ENCODE data around the gene FOXN3. TPM values are rescaled to one million over a fixed set of nuclear protein-coding genes. Genes with fewer than 3 reads are reported as not detected.

The FOXN3 gene
- total RNA-seq, 1 experiment from 2014 or later, result 13.8 TPM

GRCh38 chr14:89139404-89140247 lies 277.4 kb downstream of the FOXN3 start:
- H4K20me1 ChIP-seq (ENCODE audit: insufficient read depth, low read depth, low read length), result no peaks in the 10 kb centered on the region
- no peak overlapping the region for H3K4me2 ChIP-seq (ENCODE audit: low read depth, low read length, poor library complexity, severe bottlenecking)
- no peaks in the 10 kb centered on the region for H3K27me3 ChIP-seq (ENCODE audit: low read length)
- no peak overlapping the region for H3K4me3 ChIP-seq (ENCODE audit: low read length)
- no peaks in the 10 kb centered on the region for H3K9me3 ChIP-seq (ENCODE audit: low read length)
- H2AFZ ChIP-seq (ENCODE audit: low read length), result no peak overlapping the region
- H3K9me2 ChIP-seq (replicated peaks; ENCODE audit: insufficient read depth, low read length), result no peaks in the 10 kb centered on the region
- no peak overlapping the region for H3K9ac ChIP-seq (ENCODE audit: low read length)
- no peak for DNase-seq
- no peaks in the 10 kb centered on the region for H3K79me2 ChIP-seq (ENCODE audit: low read length)
- no peak overlapping the region for H3K27ac ChIP-seq (ENCODE audit: low read length)
- H3K36me3 ChIP-seq (ENCODE audit: insufficient read depth, low read length), result no peaks in the 10 kb centered on the region
- no peaks in the 10 kb centered on the region for H3K4me1 ChIP-seq (ENCODE audit: low read length)

- no peaks in the 10 kb centered on the region for H3K9me2 ChIP-seq (replicated peaks; ENCODE audit: insufficient read depth, low read length)
- no peaks in the 10 kb centered on the region for H3K36me3 ChIP-seq (ENCODE audit: insufficient read depth, low read length)
These were observed 278.2 kb downstream of the FOXN3 start for GRCh38 chr14:89138846-89139245.

DNA sequence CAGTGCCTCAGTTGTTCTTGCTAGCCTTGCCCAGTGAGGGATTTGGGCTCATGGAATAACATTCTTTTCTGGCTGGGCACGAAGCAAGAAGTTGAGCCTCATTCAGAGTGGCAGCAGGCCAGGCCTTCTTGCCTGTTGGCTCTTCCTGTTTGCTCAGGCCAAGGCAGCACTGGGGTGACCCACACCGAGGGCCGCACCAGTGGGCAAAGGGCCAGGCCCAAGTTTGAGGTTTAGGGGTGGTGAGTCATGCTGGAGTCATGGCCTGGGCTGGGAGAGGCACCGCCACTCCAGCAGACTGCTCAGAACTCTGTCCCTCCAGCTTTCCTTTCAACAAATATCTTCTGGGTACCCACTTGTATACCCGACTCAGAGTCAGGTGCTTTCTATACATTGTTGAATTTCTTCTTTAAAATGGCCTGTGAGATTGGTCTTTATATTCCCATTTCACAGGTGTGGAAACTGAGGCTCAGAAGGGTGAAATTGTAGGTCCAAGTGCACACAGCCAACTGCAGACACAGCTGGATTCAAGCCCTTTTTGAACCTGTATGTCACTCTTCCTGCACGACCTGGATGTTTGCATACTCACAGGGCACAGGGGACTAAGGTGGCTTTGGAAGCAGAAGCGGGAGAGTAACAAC lies 279.4 kb downstream of the FOXN3 start:
- Histone ChIP-seq H4K20me1 (ENCODE audit: insufficient read depth, low read depth, low read length) (no peaks in the 10 kb centered on the region), H3K9me3 (ENCODE audit: low read length) (no peaks in the 10 kb centered on the region), H3K27ac (ENCODE audit: low read length) (no peak overlapping the region), H3K4me2 (ENCODE audit: low read depth, low read length, poor library complexity, severe bottlenecking) (no peak overlapping the region), H3K36me3 (ENCODE audit: insufficient read depth, low read length) (no peaks in the 10 kb centered on the region), H3K4me1 (ENCODE audit: low read length) (no peaks in the 10 kb centered on the region), H2AFZ (ENCODE audit: low read length) (no peak overlapping the region), H3K27me3 (ENCODE audit: low read length) (no peaks in the 10 kb centered on the region), H3K4me3 (ENCODE audit: low read length) (no peak overlapping the region), H3K79me2 (ENCODE audit: low read length) (no peaks in the 10 kb centered on the region), H3K9me2 (replicated peaks; ENCODE audit: insufficient read depth, low read length) (no peaks in the 10 kb centered on the region), H3K9ac (ENCODE audit: low read length) (no peak overlapping the region)
- DNase-seq, result no peak

More at GRCh38 chr14:89138846-89139245, 278.2 kb downstream of the FOXN3 start:
- no peak overlapping the region for H2AFZ ChIP-seq (ENCODE audit: low read length)
- no peak overlapping the region for H3K27ac ChIP-seq (ENCODE audit: low read length)
- no peak overlapping the region for H3K4me2 ChIP-seq (ENCODE audit: low read depth, low read length, poor library complexity, severe bottlenecking)
- no peak overlapping the region for H3K4me3 ChIP-seq (ENCODE audit: low read length)
- DNase-seq, result no peak
- H3K9ac ChIP-seq (ENCODE audit: low read length), result no peak overlapping the region
- no peaks in the 10 kb centered on the region for H3K9me3 ChIP-seq (ENCODE audit: low read length)
- H3K79me2 ChIP-seq (ENCODE audit: low read length), result no peaks in the 10 kb centered on the region
- H3K27me3 ChIP-seq (ENCODE audit: low read length), result no peaks in the 10 kb centered on the region
- no peaks in the 10 kb centered on the region for H4K20me1 ChIP-seq (ENCODE audit: insufficient read depth, low read depth, low read length)
- no peaks in the 10 kb centered on the region for H3K4me1 ChIP-seq (ENCODE audit: low read length)

DNA sequence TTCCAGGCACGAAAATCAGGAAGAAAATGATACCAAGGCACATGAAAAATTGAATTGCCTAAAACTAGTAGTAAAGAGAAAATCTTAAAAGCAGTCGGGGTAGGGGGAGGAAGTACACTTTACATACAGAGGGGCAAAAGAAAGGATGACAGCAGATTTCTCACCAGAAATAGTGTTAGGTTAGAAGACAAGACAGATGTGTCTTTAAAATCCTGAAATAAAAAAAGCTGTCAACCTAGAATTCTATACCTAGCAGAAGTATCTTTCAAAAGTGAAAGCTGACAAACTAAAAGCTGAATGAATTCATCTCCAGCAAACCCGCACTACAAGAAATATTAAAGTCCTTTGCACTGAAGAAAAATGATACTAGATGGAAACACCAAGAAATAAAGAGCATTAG lies 280.4 kb downstream of the FOXN3 start:
- no peak overlapping the region for H3K27ac ChIP-seq (ENCODE audit: low read length)
- H3K4me3 ChIP-seq (ENCODE audit: low read length), result no peak overlapping the region
- no peaks in the 10 kb centered on the region for H3K9me2 ChIP-seq (replicated peaks; ENCODE audit: insufficient read depth, low read length)
- no peaks in the 10 kb centered on the region for H3K79me2 ChIP-seq (ENCODE audit: low read length)
- H3K36me3 ChIP-seq (ENCODE audit: insufficient read depth, low read length), result no peaks in the 10 kb centered on the region
- H3K4me2 ChIP-seq (ENCODE audit: low read depth, low read length, poor library complexity, severe bottlenecking), result no peak overlapping the region
- H3K4me1 ChIP-seq (ENCODE audit: low read length), result no peaks in the 10 kb centered on the region
- no peak overlapping the region for H2AFZ ChIP-seq (ENCODE audit: low read length)
- H3K9ac ChIP-seq (ENCODE audit: low read length), result no peak overlapping the region
- no peaks in the 10 kb centered on the region for H4K20me1 ChIP-seq (ENCODE audit: insufficient read depth, low read depth, low read length)
- no peaks in the 10 kb centered on the region for H3K27me3 ChIP-seq (ENCODE audit: low read length)
- no peak for DNase-seq
- no peaks in the 10 kb centered on the region for H3K9me3 ChIP-seq (ENCODE audit: low read length)

DNA sequence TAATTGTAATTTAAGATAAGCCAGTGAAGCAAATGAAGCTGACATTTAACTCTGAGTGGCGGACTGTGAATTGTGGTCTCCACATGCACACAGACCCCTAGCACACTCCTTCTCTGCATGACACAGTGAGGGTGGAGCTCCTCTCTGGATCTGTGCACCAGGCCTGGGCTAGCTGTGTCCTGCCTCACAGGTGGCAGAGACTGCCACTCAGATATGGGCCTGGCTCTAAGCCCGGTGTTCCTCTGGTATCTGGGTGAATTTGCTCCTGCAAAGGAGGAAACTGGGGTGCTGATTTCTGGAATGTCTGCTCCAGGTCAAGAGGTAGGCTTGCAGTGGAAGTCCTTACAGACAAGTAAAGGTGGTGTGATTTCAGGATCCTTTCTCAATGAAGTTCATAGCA lies 282.4 kb downstream of the FOXN3 start:
- no peak overlapping the region for H3K9ac ChIP-seq (ENCODE audit: low read length)
- no peaks in the 10 kb centered on the region for H3K4me1 ChIP-seq (ENCODE audit: low read length)
- no peaks in the 10 kb centered on the region for H3K9me2 ChIP-seq (replicated peaks; ENCODE audit: insufficient read depth, low read length)
- no peaks in the 10 kb centered on the region for H3K79me2 ChIP-seq (ENCODE audit: low read length)
- H3K9me3 ChIP-seq (ENCODE audit: low read length), result no peaks in the 10 kb centered on the region
- H3K4me2 ChIP-seq (ENCODE audit: low read depth, low read length, poor library complexity, severe bottlenecking), result no peak overlapping the region
- no peak overlapping the region for H3K27ac ChIP-seq (ENCODE audit: low read length)
- H2AFZ ChIP-seq (ENCODE audit: low read length), result no peak overlapping the region
- H4K20me1 ChIP-seq (ENCODE audit: insufficient read depth, low read depth, low read length), result no peaks in the 10 kb centered on the region
- no peak overlapping the region for H3K4me3 ChIP-seq (ENCODE audit: low read length)
- H3K36me3 ChIP-seq (ENCODE audit: insufficient read depth, low read length), result no peaks in the 10 kb centered on the region
- no peaks in the 10 kb centered on the region for H3K27me3 ChIP-seq (ENCODE audit: low read length)
- DNase-seq, result no peak

DNA sequence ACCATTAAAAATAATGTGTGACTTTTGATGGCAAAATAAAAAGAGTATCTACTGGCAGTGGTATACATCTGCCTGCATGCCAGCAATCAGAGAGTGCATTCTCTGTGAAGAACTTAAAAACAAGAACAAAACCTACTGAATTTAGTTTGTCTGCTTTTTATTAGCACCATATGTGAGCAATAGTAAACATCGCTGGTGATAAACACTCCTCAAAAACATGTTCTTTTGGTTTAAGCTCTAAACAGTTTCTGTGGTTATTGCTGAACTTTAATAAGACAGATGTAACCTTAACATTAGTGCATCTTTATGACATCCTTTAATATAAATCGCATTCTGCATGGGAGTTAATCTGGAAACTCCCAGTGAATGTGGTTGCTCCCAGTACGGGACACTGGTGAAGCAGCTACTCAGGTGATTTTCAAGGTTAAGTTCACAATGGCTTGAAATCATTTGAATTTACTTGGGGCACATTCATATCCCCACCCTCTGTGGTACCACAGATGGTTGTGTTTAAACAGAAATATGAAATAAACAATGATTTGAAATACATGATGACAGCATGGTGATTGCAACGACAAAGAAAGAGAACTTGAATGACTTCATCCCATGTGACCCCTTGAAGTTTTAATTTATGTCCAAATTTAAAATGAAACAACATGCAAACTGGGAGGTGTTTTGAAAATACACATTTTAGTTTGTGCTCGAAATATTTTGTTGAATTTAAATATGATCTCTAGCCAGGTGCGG lies 285.9 kb downstream of the FOXN3 start:
- no peak overlapping the region for H2AFZ ChIP-seq (ENCODE audit: low read length)
- no peak overlapping the region for H3K4me3 ChIP-seq (ENCODE audit: low read length)
- H3K36me3 ChIP-seq (ENCODE audit: insufficient read depth, low read length), result no peaks in the 10 kb centered on the region
- H3K27ac ChIP-seq (ENCODE audit: low read length), result no peak overlapping the region
- H3K4me1 ChIP-seq (ENCODE audit: low read length), result no peaks in the 10 kb centered on the region
- no peaks in the 10 kb centered on the region for H3K79me2 ChIP-seq (ENCODE audit: low read length)
- no peak overlapping the region for H3K9ac ChIP-seq (ENCODE audit: low read length)
- DNase-seq, result no peak
- H3K4me2 ChIP-seq (ENCODE audit: low read depth, low read length, poor library complexity, severe bottlenecking), result no peak overlapping the region
- no peaks in the 10 kb centered on the region for H3K9me3 ChIP-seq (ENCODE audit: low read length)
- no peaks in the 10 kb centered on the region for H4K20me1 ChIP-seq (ENCODE audit: insufficient read depth, low read depth, low read length)
- H3K27me3 ChIP-seq (ENCODE audit: low read length), result no peaks in the 10 kb centered on the region
- no peaks in the 10 kb centered on the region for H3K9me2 ChIP-seq (replicated peaks; ENCODE audit: insufficient read depth, low read length)

DNA sequence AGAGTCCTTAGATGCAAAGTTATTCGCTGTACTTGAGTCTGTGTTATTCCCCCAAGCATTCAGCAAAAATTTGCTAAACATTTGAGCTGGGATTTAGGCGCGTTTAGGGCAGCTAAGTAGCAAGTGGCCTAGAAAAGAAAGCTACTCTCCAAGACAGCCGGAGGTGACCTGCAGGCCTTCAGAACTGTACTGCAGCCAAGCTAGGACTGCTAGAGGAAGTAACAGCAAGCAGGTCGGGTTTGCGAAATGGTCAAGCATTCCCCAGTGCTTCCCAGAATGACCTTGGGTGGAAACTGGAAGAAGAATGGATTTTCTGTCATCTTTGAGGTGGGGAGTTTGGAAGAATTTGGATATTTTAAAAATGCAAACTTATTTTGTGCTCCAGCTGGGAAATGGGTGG lies 287.5 kb downstream of the FOXN3 start:
- H3K9ac ChIP-seq (ENCODE audit: low read length), result no peak overlapping the region
- no peaks in the 10 kb centered on the region for H4K20me1 ChIP-seq (ENCODE audit: insufficient read depth, low read depth, low read length)
- H3K4me3 ChIP-seq (ENCODE audit: low read length), result no peak overlapping the region
- no peaks in the 10 kb centered on the region for H3K27me3 ChIP-seq (ENCODE audit: low read length)
- no peak for DNase-seq
- H3K9me2 ChIP-seq (replicated peaks; ENCODE audit: insufficient read depth, low read length), result no peaks in the 10 kb centered on the region
- H2AFZ ChIP-seq (ENCODE audit: low read length), result no peak overlapping the region
- no peaks in the 10 kb centered on the region for H3K79me2 ChIP-seq (ENCODE audit: low read length)
- H3K9me3 ChIP-seq (ENCODE audit: low read length), result no peaks in the 10 kb centered on the region
- H3K27ac ChIP-seq (ENCODE audit: low read length), result no peak overlapping the region
- H3K4me2 ChIP-seq (ENCODE audit: low read depth, low read length, poor library complexity, severe bottlenecking), result no peak overlapping the region
- H3K36me3 ChIP-seq (ENCODE audit: insufficient read depth, low read length), result no peaks in the 10 kb centered on the region
- no peaks in the 10 kb centered on the region for H3K4me1 ChIP-seq (ENCODE audit: low read length)

Data from Karpas-422 (cell line).